Anterior cingulate cortex (tissue), 58 donors: Measurements from ENCODE around the gene CASKIN1.

ENCODE experiments used
- DNase-seq, 58 donors: peaks; one replicate each; lab custom pipeline; 2025; lab: John Stamatoyannopoulos, UW

The CASKIN1 gene

DNA sequence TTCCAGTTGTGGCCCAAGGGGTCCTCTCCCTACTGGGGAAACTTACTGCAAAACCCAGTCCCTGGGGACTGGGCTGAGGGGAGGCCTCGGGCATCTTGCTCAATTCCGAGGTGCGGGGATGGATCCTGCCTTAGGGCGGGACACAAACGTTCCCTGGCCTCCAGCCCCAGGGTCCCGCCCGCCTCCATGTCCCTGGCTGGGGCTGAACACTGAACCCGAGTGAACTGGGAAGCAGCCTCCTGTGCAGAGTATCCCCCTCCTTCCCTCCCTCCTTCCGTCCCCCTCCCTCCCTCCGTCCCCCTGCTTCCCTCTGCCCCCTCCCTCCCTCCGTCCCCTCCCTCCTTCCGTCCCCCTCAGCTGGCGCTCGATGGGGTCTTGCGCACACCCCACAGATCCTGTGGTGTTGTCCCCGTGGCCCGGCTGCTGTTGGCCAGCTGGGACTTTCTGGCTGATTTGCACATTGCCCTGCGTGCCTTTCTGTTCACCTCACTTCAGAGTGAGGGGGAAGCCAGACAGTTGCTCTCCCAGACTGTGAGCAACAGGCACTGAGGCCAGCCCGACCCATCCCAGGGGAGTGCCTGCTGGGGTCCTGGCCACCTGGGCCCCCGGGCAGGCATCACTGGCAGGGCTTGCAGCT is 35.4 kb downstream of the CASKIN1 start:
- no peak for DNase-seq

DNA sequence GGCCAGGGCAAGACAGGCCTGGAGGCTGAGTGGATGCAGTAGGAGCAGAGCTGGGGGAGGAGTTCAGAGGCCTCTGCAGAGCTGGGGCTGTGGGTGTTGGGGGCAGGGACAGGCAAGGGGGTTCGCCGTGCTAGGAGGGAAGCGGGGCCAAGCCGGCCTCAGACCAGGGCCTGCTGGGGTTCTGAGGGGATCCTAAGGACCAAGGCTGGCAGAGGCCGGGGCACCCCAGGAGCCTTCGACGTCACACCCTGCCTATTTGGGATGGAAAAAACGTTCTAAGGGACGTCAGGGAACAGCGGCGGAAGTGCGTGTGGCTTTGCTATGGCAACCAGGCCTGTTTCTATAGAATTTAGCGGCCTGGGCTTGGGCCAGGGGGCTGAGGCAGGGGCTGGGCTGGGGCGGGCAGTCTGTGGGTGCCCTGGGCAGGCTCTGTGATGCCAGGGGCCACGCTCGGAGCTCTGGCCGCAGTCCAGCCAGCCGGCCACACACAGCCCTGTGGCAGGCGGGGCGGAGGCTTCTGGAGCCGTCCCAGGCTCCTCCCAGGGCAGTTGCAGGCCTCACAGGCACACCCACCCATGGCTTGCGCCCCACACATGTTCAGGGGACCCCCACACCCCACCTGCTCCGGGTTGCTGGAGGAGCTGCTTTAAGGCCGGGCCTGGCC is 37.1 kb downstream of the CASKIN1 start:
- DNase-seq: peak in 49 of 58 donors; percentile 21 to 86 (median 64)

DNA sequence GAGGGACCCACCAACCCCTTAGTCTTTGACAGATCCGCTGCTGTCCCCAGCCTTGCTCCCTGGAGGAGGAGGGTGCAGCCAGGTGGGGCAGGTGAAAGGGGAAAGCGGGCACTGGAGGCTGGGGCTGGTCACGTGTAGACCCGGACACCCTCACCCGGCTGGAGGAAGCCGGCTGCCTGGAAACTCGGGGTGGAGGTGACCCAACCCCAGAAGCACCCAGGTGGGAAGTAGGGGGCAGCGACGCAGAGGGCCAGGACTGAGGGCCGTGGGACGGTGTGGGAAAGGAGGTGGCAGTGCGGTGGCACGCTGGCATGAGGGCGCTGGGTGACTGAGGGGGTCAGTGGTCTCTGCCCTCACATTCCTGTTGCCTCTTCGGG is 38.2 kb downstream of the CASKIN1 start:
- DNase-seq: no peak

DNA sequence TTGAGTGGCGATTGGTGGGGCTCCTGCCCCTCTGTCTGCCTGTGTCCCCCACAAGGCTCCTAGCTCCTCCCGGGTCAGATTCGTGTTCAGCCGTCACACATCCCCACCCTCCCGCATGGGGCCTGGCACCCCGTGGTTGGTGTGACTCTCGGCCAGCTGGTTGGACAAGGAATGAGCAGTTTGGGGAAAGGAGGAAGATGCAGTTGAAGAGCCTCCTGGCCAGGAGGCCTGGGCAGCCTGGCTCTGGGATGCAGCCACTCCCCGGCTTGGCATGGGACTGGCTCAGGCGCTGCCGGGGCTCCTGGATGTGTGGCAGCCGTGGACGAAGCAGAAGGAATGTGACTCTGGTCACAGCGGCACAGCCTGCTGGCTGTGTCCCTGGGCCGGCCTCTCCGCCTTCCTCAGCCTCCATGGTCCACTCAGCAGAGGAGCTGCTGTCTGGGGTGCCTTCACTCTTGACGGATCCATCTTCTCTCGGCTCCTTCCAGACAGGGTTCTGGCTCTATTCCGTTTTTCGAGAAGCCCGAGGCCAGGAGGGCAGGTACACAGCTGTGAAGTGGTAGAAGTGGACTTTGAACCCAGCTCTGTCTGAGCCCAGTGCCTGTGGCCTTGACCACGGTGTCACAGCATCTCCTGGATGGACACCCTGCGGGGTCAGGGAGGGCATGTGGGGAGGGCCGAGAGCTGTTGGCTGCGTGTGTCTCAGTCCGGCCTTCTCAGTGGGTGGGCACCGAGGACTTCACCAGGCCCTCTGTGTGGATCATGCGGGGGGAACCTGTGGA is 38.7 kb downstream of the CASKIN1 start:
- peak in 6 of 58 donors; percentile 16 to 31 (median 23) for DNase-seq

DNA sequence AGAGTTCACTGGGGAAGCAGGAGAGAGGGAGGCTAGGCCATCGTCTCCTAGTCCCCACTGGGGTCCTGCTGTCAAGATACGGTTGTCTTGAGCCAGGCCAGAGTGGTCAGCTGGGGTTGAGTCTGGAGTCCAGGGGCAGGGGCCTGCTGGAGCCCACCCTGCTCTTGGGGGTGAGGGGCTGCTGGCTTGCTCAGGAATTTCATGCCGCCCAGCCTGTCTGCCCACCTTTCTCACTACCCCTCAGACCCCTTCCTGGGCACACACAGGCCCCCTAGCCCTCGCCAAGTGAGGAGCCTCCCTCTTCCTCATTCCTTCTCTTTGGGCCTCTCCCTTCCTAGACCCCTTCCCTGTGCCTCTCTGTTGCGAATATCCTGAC is 39.6 kb downstream of the CASKIN1 start:
- DNase-seq: no peak

DNA sequence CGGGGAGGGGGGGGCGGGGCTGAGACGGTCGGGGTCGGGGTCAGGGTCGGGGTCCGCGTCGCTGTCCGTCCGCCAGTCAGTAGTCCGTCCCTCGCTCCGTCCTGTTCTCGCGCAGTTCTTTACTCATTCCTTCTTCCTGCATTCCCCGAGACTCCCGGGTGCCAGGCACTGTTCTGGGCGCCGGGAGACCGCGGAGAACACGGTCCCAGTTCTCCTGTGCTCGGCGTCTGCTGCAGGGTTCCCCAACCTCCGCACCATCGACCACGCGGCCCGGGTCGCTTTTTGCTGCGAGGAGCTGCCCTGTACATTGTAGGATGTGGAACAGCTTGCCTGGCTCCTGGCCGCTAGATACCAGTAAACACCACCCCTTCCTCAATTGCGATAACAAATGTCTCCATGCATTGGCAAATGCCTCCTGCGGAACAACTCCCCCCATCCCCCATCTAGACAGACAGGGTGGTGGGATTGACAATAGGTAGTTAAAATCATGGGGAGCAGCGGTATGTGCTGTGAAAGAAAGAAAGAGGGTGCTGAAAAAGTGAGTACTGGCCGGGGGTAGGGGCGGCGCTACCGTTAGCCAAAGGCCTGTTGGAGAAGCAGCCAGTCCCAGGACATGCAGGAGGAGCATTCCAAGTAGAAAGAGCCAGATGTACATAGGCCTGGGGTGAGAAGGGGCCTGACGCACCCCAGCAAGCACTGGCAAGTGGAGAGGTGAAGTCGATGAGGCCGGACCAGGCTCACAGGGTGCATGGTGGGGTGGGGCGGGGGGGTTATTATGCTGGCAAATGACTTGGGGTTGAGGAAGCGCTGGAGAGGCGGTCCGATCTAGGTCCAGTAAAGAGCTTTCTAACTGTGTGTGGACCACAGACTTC is 40.2 kb downstream of the CASKIN1 start:
- DNase-seq: peak in 1 of 58 donors; percentile 24

DNA sequence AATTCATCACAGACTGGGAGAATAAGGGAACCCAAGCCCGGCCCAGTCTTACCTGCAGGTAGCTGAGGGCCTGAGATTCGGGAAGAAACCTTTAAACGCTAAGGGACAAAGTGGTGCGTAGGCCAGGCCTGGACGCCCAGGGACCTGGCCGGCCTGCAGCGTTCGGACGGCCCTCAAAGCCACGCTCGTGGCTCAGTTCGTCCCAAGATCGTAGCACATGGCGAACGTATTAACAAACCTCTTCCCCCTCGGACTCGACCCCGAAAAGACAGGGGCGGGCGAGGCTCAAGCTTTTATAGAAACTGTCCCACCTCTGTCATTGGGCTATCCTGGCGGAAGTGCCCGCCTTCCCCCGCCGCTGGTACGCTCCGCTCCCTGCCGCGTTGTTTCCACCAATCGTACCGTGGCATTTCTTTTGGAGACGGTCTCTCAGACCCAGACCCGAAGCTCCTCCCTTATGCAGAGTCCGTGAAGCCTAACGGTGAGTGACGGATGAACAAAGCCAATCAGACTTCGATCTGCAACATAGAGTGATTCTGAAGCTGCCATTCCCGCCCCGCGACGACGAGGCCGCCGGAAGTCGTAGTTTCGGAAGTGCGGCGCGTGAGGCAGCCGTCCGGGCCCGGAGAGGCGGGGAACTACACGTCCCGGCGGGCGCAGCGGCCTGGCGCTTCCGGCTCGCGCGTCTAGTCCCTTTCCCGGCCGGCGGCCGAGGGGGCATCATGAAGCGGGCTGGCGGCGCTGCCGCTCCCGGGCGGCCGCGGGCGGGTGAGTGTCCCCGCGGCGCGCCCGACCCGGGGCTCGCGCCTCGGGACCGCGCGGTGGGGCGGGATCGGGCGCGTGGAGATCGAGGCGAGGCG is 41.1 kb downstream of the CASKIN1 start, which contains the start of gene TRAF7:
TRAF7 (plus strand) TSS at position 692 of the 860 bp plus-strand sequence. CDS start 8,139 bp downstream, outside the sequence.
- peak; percentile 90 to 100 (median 99) for DNase-seq

DNA sequence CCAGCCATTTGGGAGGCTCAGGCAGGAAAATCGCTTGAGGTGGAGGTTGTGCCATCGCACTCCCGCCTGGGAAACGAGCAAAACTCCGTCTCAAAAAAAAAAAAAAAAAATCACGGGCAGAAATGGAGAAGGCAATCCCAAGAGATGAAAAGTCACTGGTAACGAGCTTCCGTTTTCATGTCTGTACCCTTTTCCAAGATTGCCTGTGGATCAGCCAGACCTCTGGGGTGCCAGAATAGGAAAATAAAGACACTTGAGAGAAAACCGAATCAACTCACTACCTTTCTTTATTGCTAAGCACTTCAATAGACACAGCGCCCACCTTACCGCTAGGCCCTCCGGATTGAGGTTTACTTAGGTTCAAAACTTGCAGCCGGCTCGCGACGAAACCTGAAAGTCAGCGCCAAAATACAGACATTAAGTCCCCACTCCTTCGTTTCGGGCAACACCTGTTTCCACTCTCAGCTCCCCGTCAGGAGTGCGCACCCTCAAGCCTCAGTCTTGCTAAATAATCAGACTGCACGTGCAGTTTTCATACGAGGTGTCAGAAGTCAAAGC is 41.8 kb downstream of the CASKIN1 start:
- no peak for DNase-seq

DNA sequence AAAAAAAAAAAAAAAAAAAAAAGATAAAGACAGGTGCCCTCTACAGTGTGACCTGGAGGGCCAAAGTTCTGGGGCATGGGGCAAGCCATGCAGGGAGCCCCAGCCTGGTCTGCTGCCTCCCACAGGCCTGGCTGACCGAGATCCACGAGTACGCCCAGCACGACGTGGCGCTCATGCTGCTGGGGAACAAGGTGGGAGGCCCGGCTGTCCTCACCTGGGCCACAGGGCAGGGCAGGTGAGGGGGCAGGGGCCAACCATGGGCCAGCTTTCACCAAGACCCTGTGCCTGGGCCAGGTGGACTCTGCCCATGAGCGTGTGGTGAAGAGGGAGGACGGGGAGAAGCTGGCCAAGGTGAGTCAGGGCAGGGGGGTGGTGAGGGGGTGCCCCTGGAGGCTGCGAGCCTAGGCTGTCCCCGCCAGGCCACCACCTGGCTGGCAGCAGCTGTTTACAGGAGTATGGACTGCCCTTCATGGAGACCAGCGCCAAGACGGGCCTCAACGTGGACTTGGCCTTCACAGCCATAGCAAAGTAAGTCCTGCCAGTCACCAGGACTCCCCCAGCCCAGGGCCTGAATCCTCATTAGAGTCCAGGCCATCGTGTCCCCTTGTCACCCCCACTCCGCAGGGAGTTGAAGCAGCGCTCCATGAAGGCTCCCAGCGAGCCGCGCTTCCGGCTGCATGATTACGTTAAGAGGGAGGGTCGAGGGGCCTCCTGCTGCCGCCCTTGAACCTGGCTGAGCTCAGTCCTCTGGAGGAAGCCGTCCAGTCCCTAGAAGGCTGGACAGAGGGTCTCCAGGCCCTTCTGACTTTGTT is 43.5 kb downstream of the CASKIN1 start:
- DNase-seq: no peak

DNA sequence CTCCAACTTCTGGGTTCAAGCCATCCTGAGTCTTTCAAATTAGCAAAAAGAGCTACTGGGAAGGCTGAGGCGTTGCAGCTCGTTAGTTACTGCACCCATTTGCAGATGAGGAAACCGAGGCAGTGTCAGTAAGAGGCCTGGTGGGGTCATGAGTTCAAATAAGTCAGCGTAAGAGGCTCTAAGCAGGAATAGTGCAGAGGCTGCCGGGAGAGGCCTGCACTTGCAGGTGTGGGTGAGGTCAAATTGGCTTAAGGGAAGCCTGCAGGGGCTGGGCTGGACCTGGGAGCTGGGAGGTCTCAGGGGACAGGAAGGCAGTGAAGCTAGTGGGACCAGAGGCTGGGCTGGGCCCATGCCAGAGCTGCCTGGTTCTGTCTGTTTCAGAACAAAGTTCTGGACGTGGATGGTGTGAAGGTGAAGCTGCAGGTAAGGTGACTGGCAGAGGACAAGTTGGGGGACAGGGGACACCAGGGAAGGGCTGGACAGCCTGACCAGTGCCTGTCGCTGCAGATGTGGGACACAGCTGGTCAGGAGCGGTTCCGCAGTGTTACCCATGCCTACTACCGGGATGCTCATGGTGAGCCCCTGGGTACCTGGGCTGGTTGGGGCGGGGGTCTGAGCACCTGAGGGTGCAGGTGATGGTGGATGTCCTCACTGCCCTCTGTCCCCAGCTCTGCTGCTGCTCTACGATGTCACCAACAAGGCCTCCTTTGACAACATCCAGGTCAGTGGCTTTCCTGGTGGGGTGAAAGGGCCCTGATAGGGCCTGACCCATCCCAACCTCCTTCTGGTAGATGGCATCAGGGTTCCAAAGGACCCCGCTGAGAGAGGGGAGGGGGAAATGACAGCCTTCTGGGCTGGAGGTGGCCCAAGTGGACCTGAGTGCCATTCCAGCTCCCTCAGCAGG is 45.0 kb downstream of the CASKIN1 start:
- no peak for DNase-seq

DNA sequence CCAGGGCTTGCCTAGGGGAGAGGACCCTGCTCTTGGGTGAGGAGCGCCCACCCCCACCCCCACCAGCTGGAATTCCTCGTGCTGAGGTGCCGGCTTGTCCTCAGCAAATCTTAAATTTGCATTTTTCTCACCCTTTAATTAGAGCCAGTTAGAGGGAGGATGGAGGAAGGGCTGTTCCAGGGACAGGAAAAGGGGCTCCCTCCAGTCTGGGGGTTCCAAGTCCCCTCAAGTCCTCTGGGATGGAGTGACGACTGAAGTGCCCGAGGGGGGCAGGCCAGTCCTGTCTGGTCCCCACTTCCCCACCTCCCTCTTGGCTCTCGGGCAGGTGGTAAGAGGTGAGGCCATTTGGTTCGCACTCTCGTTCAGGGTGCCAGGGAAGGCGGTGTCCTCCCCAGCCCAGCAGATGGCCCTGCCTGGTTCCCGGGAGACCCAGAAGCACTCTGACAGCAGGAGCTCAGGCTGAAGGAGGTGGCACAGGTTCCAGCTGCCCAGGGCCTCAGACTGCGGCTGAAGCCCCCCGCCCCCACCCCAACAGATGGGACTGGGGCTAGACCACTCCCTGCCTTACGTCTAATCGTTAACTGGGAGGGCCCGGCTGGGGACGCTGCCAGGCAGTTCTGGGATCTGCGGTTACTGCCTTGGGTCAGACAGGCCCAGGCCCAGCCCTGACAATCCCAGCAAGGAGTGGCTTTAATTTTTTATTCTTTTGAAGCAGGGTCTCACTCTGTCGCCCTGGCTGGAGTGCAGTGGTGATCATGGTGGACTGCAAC is 45.8 kb downstream of the CASKIN1 start:
- no peak for DNase-seq

DNA sequence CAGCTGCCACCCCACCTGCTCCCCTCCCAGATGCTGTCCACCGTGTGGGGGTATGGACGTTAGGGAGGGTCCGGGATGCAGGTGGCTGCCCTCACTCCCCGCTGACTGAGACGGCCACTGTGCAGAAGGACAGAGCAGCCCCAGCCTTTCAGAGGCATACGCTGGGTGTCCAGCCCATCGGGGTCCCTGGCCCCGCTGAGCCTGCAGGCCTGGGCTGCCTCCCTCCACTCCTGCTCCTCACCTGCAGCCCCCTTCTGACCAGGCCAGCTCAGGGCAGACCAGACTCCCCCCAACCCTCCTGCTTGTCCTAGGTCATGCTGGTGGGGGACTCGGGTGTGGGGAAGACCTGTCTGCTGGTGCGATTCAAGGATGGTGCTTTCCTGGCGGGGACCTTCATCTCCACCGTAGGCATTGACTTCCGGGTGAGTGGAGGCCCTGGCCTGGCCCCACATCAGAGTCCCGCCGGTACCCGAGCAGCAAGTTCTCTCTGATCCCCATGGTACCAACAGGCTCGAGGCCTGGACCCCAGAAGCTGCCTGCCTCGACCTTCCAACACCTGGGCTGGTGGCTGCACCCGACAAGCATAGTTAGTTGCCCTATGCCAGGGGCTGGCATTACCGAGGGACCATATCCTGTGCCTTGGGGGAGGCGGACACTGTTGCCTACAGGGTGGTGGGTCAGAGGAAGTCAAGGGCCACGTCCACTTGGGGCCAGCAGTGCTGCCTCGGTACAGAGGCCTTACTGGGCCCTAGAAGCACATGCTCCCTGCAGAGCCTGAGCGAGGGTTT is 46.6 kb downstream of the CASKIN1 start:
- no peak for DNase-seq

DNA sequence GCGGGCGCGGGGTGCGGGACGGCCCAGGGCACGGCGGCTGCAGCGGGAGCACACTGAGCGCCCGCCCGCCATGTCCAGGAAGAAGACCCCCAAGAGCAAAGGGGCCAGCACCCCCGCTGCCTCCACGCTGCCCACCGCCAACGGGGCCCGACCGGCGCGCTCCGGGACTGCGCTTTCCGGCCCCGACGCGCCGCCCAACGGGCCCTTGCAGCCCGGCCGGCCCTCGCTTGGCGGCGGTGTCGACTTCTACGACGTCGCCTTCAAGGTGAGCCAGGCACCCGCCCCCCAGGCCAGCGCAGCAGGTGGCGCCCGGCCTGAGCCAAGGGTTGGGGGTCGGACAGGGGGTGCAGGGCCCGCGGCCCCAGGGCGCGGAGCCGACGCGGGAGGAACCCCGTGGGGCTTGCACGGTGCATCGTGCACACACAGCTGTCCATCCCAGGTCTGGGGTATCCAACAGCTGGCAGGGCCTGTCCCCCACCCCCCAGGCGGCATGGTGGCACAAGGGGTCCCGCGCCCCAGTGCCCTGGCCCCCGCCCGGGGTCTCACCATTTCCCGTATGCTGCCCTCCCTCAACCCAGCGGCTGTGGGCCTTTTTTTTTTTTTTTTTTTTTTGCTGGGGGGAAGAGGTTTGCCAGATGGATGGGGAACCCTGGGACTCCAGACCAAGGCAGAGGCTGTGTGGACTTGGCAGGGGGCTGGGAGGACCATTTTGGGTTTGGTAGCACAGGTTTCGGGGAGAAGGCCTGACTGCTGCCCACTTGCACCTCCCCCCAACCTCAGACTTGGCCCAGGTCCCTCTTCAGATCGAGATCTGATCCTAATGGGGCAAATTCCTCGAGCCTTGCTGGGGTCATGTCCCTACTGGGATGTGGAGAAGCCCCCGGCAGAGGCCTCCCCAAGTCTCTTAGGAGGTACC is 47.4 kb downstream of the CASKIN1 start:
- no peak for DNase-seq

DNA sequence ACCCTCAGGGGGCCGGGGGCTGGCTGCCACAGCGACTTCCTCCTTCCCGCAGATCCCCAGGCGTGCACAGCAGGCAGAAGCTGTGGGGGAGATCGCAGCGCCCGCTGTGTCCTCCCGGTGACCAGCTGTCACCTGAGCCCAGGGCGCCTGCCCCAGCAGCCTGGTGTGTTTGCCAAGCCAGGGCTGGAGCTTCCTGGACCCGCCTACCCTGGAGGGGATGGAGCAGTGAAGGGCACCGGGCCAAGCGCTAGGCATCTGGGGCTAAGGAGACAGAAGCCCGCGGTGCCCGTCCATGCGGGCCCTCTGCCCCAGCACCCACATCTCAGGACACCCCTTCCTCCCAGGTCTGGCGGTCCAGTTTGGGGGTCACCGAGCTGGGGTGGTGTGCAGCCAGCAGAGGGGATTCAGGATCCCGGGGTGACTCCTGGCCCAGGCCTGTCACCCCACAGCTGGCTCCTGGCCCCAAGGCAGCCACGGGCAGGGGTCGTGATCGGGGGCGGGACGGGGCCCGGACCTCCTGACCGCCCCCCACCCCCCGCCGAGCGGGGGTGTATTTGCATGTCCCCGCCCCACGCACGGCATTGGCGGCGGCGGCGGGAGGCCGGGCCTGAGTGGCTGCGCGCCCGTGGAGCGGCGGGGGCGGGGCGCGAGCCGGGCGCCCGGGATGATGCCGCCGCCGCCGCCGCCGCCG is 48.3 kb downstream of the CASKIN1 start, which contains the start of gene RAB26:
RAB26 (plus strand) TSS at position 645 of the 691 bp plus-strand sequence. CDS start 159 bp downstream, outside the sequence.
- peak in 51 of 58 donors; percentile 20 to 77 (median 58) for DNase-seq
